ENCODE data around the gene MSI2.

MSI2 gene

DNA sequence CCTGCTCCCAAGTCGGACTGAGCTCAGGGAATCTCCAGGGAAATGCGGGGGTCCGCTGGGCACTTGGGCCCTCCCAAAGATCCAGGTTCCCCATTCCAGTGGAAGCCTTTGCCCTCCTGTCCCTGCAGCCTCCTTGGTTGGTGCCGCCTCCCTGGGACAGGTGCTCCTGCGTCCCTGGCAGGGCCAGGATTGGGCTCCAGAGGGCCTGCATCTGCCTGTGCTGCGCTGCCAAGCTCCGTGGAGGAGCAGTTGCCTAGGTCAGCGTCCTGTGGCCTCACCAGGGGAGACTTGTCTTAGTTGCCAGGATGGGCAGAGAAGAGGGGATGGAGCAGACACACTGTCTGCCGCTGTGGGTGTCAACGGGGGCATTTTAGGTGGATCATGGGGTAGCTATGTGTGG is 67.1 kb downstream of the MSI2 start:
- Mint-ChIP-seq H3K27me3 (no peaks in the 10 kb centered on the region), H3K4me3 (no peak overlapping the region), H3K9me3 (no peaks in the 10 kb centered on the region), H3K36me3 (ENCODE audit: insufficient read depth) (peaks cover 7% of the 10 kb centered on the region), H3K4me1 (peaks cover 56% of the 10 kb centered on the region), H3K27ac (ENCODE audit: low read depth) (no peak overlapping the region)
- ATAC-seq (replicated peaks; ENCODE audit: extremely low read depth, poor library complexity, severe bottlenecking) (no peak), DNase-seq (ENCODE audit: low spot score in 2 of 2) (no peak)

DNA sequence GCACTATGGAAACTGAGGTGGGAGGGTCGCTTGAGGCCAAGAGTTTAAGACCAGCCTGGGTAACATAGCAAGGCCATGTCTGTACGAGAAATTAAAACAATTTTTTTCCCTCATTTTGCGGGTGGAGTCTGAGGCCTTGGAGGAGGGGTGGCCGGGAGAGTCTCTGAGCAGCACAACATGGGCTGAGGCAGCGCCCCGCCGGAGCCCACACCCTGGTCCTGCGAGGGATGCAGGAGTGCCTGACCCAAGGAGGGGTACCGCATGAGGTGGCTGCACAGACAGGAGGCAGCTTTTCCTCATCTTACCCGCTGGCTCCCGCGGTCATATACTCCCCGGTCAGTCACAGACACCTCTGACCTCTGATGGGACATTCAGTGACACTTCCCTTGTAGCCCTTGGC is 67.7 kb downstream of the MSI2 start:
- Mint-ChIP-seq H3K9me3 (no peaks in the 10 kb centered on the region), H3K36me3 (ENCODE audit: insufficient read depth) (peaks cover 7% of the 10 kb centered on the region), H3K4me1 (peaks cover 56% of the 10 kb centered on the region), H3K27ac (ENCODE audit: low read depth) (no peak overlapping the region), H3K27me3 (no peaks in the 10 kb centered on the region), H3K4me3 (no peak overlapping the region)
- no peak for ATAC-seq (replicated peaks; ENCODE audit: extremely low read depth, poor library complexity, severe bottlenecking)
- no peak for DNase-seq (ENCODE audit: low spot score in 2 of 2)

DNA sequence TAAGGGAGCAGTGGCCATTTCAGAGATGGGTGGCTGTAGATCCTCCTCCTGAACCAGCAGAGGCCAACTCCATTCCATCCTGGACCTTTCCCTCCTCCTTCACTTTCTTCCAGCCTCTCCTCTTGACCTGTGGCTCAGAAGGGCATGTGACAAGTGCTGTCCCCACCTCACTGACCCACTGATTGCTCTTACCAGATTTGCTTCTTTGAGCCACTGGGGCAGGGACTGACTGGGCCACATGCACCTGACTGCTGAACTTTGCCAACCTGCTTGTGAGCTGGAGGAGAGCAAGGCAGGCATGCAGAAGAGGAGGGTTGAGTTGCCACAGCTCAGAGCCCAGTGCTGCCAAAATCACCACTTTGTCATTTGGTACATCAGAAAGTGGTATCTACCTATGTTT is 68.3 kb downstream of the MSI2 start:
- DNase-seq (ENCODE audit: low spot score in 2 of 2) (no peak), ATAC-seq (replicated peaks; ENCODE audit: extremely low read depth, poor library complexity, severe bottlenecking) (no peak)
- Mint-ChIP-seq H3K4me1 (peaks cover 54% of the 10 kb centered on the region), H3K9me3 (no peaks in the 10 kb centered on the region), H3K4me3 (no peak overlapping the region), H3K27ac (ENCODE audit: low read depth) (peak overlapping the region; percentile 64), H3K36me3 (ENCODE audit: insufficient read depth) (peaks cover 7% of the 10 kb centered on the region), H3K27me3 (no peaks in the 10 kb centered on the region)

DNA sequence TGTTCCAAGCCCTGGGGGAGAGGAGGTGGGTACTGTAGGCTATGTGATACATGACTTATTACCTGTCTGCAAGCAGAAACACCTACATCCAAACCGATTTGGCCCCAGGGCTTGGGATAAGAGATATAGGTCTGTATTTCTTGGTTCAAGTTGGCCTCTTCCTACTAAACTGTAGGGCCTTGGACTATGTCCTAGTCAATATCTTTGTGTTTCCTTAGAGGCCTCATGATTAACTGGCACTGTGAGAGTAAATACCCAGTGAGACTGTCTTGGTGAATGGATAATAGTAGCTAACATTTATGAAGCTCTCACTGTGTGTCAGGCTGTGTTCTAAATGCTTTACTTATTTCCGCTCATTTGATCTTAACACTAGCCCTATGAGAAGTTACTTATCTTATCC is 70.0 kb downstream of the MSI2 start:
- no peak for ATAC-seq (replicated peaks; ENCODE audit: extremely low read depth, poor library complexity, severe bottlenecking)
- H3K27me3 Mint-ChIP-seq: no peaks in the 10 kb centered on the region
- no peak overlapping the region for H3K27ac Mint-ChIP-seq (ENCODE audit: low read depth)
- H3K9me3 Mint-ChIP-seq: no peaks in the 10 kb centered on the region
- peaks cover 7% of the 10 kb centered on the region for H3K36me3 Mint-ChIP-seq (ENCODE audit: insufficient read depth)
- H3K4me3 Mint-ChIP-seq: no peak overlapping the region
- peaks cover 48% of the 10 kb centered on the region for H3K4me1 Mint-ChIP-seq
- no peak for DNase-seq (ENCODE audit: low spot score in 2 of 2)

DNA sequence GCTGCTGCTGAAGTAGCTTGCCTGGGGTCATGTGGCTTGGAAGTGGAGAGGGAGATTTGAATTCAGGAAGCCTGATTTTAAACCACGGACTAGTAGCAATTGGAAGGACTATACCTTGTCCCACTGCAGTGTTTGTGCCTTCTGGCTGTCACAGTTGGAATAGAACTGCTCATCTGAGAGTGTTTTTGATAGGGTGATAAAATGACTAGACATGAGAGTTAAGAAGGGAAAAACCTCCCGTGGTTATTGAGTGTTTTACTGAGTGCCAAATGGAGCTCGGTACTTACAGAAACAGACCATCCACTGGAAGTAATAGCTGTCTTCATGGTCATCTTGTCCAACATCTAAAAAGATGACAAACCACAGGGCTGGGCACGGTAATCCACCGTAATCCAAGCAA is 70.4 kb downstream of the MSI2 start:
- H3K27me3 Mint-ChIP-seq: no peaks in the 10 kb centered on the region

DNA sequence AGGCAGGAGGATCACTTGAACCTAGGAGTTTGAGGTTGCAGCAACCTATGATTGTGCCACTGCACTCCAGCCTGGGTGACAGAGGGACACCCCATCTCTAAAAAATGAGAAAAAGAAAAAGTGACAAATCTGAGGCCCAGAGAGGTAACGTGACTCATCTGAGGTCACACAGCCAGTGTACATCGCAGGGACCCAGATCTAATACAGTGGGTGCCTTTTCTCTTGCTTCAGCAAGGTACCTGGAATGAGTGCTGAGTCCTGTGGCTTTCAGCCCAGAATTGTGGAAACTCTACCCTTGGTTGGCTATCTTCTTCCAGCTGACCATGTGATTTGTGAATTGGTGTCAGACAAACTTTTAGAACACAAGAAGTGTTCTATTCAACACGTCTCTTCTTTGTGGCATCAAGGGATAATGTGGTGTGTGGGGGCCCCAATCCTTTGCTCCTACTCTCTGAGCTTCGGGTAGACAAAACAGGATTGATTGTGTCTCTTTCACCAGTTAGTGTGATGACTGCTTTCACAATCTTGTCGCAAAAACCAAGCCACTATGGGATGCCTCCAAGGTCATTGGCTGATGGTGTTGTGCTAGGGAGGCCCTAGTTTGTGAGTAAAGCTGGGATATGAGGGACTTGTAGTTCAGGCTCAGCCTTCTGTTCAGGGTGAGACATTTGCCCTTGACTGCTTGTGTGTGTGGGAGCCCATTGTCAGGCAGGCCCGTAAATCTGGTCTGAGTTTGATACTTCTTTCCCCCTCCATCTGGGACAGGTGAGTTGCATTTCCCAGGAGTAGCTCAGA is 71.0 kb downstream of the MSI2 start:
- peaks cover 6% of the 10 kb centered on the region for H3K36me3 Mint-ChIP-seq (ENCODE audit: insufficient read depth)
- no peak overlapping the region for H3K4me3 Mint-ChIP-seq
- no peak for ATAC-seq (replicated peaks; ENCODE audit: extremely low read depth, poor library complexity, severe bottlenecking)
- no peaks in the 10 kb centered on the region for H3K27me3 Mint-ChIP-seq
- no peak overlapping the region for H3K27ac Mint-ChIP-seq (ENCODE audit: low read depth)
- peaks cover 46% of the 10 kb centered on the region for H3K4me1 Mint-ChIP-seq
- H3K9me3 Mint-ChIP-seq: no peaks in the 10 kb centered on the region
- DNase-seq (ENCODE audit: low spot score in 2 of 2): no peak

More for the DNA sequence above, 70.4 kb downstream of the MSI2 start:
- Mint-ChIP-seq H3K4me3 (no peak overlapping the region), H3K4me1 (peaks cover 48% of the 10 kb centered on the region), H3K9me3 (no peaks in the 10 kb centered on the region), H3K36me3 (ENCODE audit: insufficient read depth) (peaks cover 7% of the 10 kb centered on the region), H3K27ac (ENCODE audit: low read depth) (no peak overlapping the region)
- ATAC-seq (replicated peaks; ENCODE audit: extremely low read depth, poor library complexity, severe bottlenecking) (no peak), DNase-seq (ENCODE audit: low spot score in 2 of 2) (no peak)

DNA sequence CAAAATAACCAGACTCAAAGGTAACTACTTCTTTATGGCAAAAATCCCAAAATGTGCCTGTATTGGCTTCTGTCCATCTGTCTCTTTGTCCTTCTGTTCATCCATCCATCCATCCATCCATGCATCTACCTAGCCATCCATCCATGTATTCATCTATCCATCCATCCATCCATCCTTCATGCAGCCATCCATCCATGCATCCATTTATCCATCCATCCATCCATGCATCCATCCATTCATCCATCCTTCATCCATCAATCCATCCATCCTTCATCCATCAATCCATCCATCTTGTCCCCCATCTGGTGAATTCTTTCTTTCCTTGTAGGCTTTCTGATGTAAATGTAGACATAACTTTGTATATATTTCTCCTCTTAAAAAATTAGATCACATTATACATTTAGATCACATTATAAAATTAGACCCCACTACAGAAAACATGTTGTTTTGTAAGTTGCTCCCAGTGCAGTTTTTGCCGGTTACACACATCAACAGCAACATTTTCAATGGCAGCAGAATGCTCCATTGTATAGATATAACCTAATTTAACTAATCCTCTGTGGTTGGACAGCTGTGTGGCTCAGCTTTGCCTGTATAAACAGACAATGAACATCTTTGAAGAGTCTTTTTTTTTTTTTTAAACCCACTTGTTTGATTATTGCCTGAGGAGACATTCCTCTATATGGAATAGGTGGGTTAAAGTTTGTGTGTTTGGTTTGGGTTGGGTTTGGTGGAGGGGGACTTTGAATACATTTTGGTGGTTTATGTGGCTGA is 72.0 kb downstream of the MSI2 start:
- Mint-ChIP-seq H3K9me3 (no peaks in the 10 kb centered on the region), H3K4me1 (peaks cover 42% of the 10 kb centered on the region), H3K27me3 (no peaks in the 10 kb centered on the region), H3K36me3 (ENCODE audit: insufficient read depth) (peaks cover 7% of the 10 kb centered on the region), H3K27ac (ENCODE audit: low read depth) (no peak overlapping the region), H3K4me3 (no peak overlapping the region)
- DNase-seq (ENCODE audit: low spot score in 2 of 2) (no peak), ATAC-seq (replicated peaks; ENCODE audit: extremely low read depth, poor library complexity, severe bottlenecking) (no peak)

DNA sequence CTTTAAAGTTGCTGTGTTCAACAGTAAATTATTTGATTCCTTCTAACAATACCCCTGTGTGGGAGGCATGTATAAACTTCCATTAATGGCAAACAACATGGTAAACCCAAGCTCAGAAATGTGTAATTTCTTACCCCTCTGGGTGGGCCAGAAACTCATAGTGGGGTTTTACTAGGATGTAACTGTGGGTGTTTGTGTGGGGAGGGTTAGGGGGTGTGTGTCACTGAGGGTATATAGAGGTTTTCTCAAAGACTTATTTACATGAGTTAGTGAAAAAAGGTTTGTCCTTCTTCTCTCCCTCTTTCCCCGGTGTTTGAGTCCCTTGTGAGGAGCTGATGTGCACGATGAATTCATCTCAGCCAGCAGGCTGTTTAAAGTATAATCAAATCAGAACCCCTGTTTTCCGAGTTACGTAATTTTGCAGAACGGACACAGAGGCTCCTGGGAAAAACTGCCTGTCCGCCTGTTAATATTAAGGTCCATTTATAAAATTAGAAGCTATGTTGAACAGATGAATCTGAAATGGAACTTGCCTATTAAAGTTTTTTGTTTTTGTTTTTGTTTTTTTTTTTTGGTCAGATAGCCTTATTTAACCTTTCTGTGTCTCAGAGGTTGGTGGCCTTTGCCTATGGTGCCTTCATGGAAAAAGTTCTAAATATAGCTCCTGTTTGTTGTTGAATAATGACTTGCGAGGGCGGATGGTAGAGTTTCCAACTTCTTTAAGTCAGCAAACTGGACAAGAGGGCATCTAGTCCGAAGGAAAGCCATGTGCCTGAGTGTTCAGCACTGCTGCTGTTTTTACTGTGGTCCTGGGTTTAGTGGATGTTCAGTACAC is 73.3 kb downstream of the MSI2 start:
- H3K36me3 Mint-ChIP-seq (ENCODE audit: insufficient read depth): peaks cover 8% of the 10 kb centered on the region
- H3K27ac Mint-ChIP-seq (ENCODE audit: low read depth): no peak overlapping the region
- H3K4me1 Mint-ChIP-seq: peaks cover 39% of the 10 kb centered on the region
- H3K9me3 Mint-ChIP-seq: no peaks in the 10 kb centered on the region
- no peak overlapping the region for H3K4me3 Mint-ChIP-seq
- no peaks in the 10 kb centered on the region for H3K27me3 Mint-ChIP-seq
- ATAC-seq (replicated peaks; ENCODE audit: extremely low read depth, poor library complexity, severe bottlenecking): no peak
- no peak for DNase-seq (ENCODE audit: low spot score in 2 of 2)

DNA sequence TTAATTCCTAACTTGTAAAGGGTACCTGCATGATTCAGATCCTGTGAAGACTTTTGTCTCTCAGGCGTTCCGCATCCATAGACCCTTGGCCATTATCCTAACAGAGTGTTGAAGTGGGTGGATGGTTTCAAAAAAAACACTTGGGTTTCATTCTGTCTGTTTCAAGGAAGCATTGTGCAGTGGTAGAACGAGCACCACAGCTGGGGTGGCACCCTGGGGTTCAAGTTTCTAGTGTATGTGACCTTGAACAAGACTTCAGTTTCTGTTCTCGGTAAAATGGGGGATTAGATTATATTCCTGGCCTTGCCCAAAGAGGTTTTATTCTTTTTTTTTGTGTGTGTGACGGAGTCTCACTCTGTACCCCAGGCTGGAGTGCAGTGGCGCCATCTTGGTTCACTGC is 74.3 kb downstream of the MSI2 start:
- Mint-ChIP-seq H3K27ac (ENCODE audit: low read depth) (no peak overlapping the region), H3K4me3 (no peak overlapping the region), H3K27me3 (no peaks in the 10 kb centered on the region), H3K36me3 (ENCODE audit: insufficient read depth) (peaks cover 6% of the 10 kb centered on the region), H3K4me1 (peaks cover 33% of the 10 kb centered on the region), H3K9me3 (no peaks in the 10 kb centered on the region)
- ATAC-seq (replicated peaks; ENCODE audit: extremely low read depth, poor library complexity, severe bottlenecking) (no peak), DNase-seq (ENCODE audit: low spot score in 2 of 2) (no peak)

DNA sequence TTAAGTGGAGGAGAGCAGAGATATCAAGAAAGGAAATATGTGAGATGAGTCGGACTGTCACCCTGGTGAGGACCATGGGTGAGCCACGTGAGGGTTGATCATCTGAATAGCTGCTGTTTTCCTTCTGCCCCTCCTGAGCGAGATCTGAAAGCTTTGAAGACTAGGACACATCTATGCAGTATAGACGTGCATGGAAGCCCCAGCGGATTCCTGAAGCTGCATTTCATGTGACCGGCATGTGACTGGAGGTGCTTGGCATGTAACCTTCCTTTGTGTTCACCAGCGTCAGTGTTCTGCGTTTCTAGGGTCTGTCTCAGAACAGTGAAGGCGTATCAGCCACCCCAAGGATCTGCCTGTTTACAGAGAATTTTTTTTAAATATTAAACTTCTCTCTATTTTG is 75.1 kb downstream of the MSI2 start:
- Mint-ChIP-seq H3K27ac (ENCODE audit: low read depth) (no peak overlapping the region), H3K36me3 (ENCODE audit: insufficient read depth) (peaks cover 4% of the 10 kb centered on the region), H3K4me3 (no peak overlapping the region), H3K4me1 (peaks cover 31% of the 10 kb centered on the region), H3K27me3 (no peaks in the 10 kb centered on the region), H3K9me3 (no peaks in the 10 kb centered on the region)
- no peak for ATAC-seq (replicated peaks; ENCODE audit: extremely low read depth, poor library complexity, severe bottlenecking)
- DNase-seq (ENCODE audit: low spot score in 2 of 2): no peak

DNA sequence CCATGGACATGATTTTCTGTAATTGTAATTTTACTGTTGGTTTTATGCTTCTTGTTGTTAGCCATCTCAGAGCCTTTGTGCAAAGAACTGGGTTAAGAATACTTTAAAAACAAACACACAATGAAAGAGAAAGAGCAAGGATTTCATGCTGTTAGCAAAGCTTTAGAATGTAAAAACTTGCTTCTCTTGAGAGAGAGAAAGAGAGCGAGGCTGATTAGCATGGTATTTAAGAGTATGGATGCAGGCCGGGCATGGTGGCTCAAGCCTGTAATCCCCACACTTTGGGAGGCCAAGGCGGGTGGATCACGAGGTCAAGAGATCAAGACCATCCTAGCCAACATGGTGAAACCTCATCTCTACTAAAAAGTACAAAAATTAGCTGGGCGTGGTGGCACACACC is 76.2 kb downstream of the MSI2 start:
- Mint-ChIP-seq H3K9me3 (no peaks in the 10 kb centered on the region), H3K4me3 (no peak overlapping the region), H3K36me3 (ENCODE audit: insufficient read depth) (peaks cover 3% of the 10 kb centered on the region), H3K27ac (ENCODE audit: low read depth) (no peak overlapping the region), H3K27me3 (no peaks in the 10 kb centered on the region), H3K4me1 (peaks cover 35% of the 10 kb centered on the region)
- DNase-seq (ENCODE audit: low spot score in 2 of 2) (no peak), ATAC-seq (replicated peaks; ENCODE audit: extremely low read depth, poor library complexity, severe bottlenecking) (no peak)

DNA sequence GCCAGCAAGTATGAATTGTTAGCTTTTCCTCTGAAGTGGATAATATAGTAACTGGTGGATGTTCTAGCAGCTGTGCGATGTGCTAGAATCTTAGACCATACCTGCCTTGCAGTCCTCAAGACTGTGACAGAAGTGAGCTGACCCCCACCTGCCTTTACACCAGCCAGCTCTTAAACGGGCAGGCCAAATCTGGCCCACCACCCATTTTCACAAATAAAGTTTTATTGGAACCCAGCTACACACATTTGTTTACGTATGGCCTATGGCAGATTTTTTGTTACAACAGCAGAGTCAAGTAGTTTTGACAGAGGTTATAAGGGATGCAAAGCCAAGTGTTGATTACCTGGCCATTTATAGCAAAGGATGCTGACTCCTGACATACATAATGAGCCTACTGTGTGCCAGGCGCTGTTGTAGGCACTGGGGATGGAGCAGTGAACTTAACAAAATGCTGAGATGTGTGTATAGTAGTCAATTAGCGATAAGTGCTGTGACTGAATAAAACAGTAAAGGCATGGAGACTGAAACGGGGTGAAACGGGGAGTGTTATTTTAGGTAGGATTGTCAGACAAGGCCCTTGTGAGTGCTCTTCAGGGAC is 79.0 kb downstream of the MSI2 start:
- Mint-ChIP-seq H3K27ac (ENCODE audit: low read depth) (no peak overlapping the region), H3K9me3 (no peaks in the 10 kb centered on the region), H3K4me3 (no peak overlapping the region), H3K4me1 (peaks cover 30% of the 10 kb centered on the region), H3K27me3 (no peaks in the 10 kb centered on the region), H3K36me3 (ENCODE audit: insufficient read depth) (peaks cover 4% of the 10 kb centered on the region)
- ATAC-seq (replicated peaks; ENCODE audit: extremely low read depth, poor library complexity, severe bottlenecking) (no peak), DNase-seq (ENCODE audit: low spot score in 2 of 2) (no peak)

Data from central memory CD8-positive, alpha-beta T cell (primary cell).